Measurements from ENCODE around the gene RNF225. TPM values are rescaled to one million over a fixed set of nuclear protein-coding genes. Genes with fewer than 3 reads are reported as not detected.

Gene RNF225
- total and polyA plus RNA-seq, 10 of the 15 experiments (the other 5 are each of a cell fraction or from before 2014, with no cell fraction given): 0.27 to 0.28 TPM; not detected in 8

- TF ChIP-seq E2F8 (IDR thresholded peaks at IDR 0.05; ENCODE audit: low read depth, partially characterized antibody) (peak; percentile 82), NBN (IDR thresholded peaks at IDR 0.05) (no peak), IRF3 (IDR thresholded peaks at IDR 0.05) (peak; percentile 69; the same call in 1 of the 2 replicates), MTA2 (IDR thresholded peaks at IDR 0.05; ENCODE audit: low read depth) (peak; percentile 93), ESRRA (IDR thresholded peaks at IDR 0.05; ENCODE audit: low read length) (no peak), TCF3 (IDR thresholded peaks at IDR 0.05; ENCODE audit: borderline replicate concordance, insufficient read depth, low read depth, low read length) (peak; percentile 75; the same call in 1 of the 2 replicates), MYC (IDR thresholded peaks at IDR 0.05; ENCODE audit: insufficient read depth, insufficient read length, insufficient replicate concordance, low read length, severe bottlenecking) (peak; percentile 55), SKIL (IDR thresholded peaks at IDR 0.05; ENCODE audit: low read depth, poor library complexity, severe bottlenecking) (no peak), PML (IDR thresholded peaks at IDR 0.05; ENCODE audit: low read length) (peak; percentile 96), NR2C1 (IDR thresholded peaks at IDR 0.05) (peak; percentile 99), E2F4 (IDR thresholded peaks at IDR 0.05; ENCODE audit: low read depth, low read length) (0 out of 2 replicates have a peak, but pooled peaks have one; percentile 48), IRF4 (IDR thresholded peaks at IDR 0.05; ENCODE audit: low read depth, low read length) (no peak), JUND (IDR thresholded peaks at IDR 0.05; ENCODE audit: low read depth, low read length) (no peak), TCF7 (IDR thresholded peaks at IDR 0.05; ENCODE audit: borderline replicate concordance) (no peak), NFYB (IDR thresholded peaks at IDR 0.05; ENCODE audit: insufficient read depth, low read depth, low read length) (peak; percentile 73; the same call in 1 of the 2 replicates), MLLT1 (IDR thresholded peaks at IDR 0.05) (peak; percentile 49), KLF5 (IDR thresholded peaks at IDR 0.05; ENCODE audit: partially characterized antibody) (peak; percentile 73)
Measured at GRCh38 chr19:58386576-58387337, 8.7 kb upstream of the RNF225 start, which contains the start of gene RPS5 (continued).
